ENCODE data around the gene CDK8. TPM values are rescaled to one million over a fixed set of nuclear protein-coding genes. Genes with fewer than 3 reads are reported as not detected.

Gene CDK8
- total RNA-seq, 2 experiments from 2014 or later: 16.8 to 22.3 TPM

GRCh38 chr13:26436914-26437313, 183.0 kb downstream of the CDK8 start:
- Histone ChIP-seq H3K9me2 (ENCODE audit: insufficient read depth, low read length) (no peaks in the 10 kb centered on the region), H3K79me2 (ENCODE audit: insufficient read depth, low read depth, low read length) (no peaks in the 10 kb centered on the region), H3K36me3 (ENCODE audit: insufficient read depth, low read length) (no peaks in the 10 kb centered on the region), H3K27ac (ENCODE audit: low read depth, low read length, poor library complexity, severe bottlenecking) (no peak overlapping the region), H2AFZ (ENCODE audit: low read length) (no peak overlapping the region), H3K4me2 (ENCODE audit: low read length) (no peak overlapping the region), H4K20me1 (ENCODE audit: insufficient read depth, low read length) (no peaks in the 10 kb centered on the region), H3K4me3 (ENCODE audit: low read depth, low read length, poor library complexity, severe bottlenecking) (no peak overlapping the region), H3K9me3 (ENCODE audit: low read length) (peaks cover 17% of the 10 kb centered on the region), H3K4me1 (ENCODE audit: insufficient read depth, low read length, poor library complexity, severe bottlenecking) (no peaks in the 10 kb centered on the region)
- TF ChIP-seq CTCF (conservative IDR thresholded peaks at IDR 0.05; ENCODE audit: low read length) (no peak), EZH2phosphoT487 (IDR thresholded peaks at IDR 0.05; ENCODE audit: borderline replicate concordance, low read depth, low read length) (no peak)
- intact Hi-C loops (cut with micrococcal nuclease; ENCODE audit: unreplicated experiment): no loop called here
- no peak for DNase-seq (ENCODE audit: low spot score)
- no TSS peak for BruUV-seq (replicated peaks)
- ChIA-PET POLR2A (interaction anchor here (0.7 to 0.8 kb wide), 2 partner anchors 9 to 16 kb away, joined by 3 read pairs; no protein-coding TSS in a partner anchor), CTCF (ENCODE audit: unreplicated experiment) (no interaction called here)

GRCh38 chr13:26440111-26440510, 186.2 kb downstream of the CDK8 start:
- CTCF ChIA-PET (ENCODE audit: unreplicated experiment): no interaction called here
- Histone ChIP-seq H3K79me2 (ENCODE audit: insufficient read depth, low read depth, low read length) (no peaks in the 10 kb centered on the region), H3K36me3 (ENCODE audit: insufficient read depth, low read length) (no peaks in the 10 kb centered on the region), H3K27ac (ENCODE audit: low read depth, low read length, poor library complexity, severe bottlenecking) (no peak overlapping the region), H3K4me1 (ENCODE audit: insufficient read depth, low read length, poor library complexity, severe bottlenecking) (no peaks in the 10 kb centered on the region), H3K4me3 (ENCODE audit: low read depth, low read length, poor library complexity, severe bottlenecking) (no peak overlapping the region), H2AFZ (ENCODE audit: low read length) (no peak overlapping the region), H3K9me2 (ENCODE audit: insufficient read depth, low read length) (no peaks in the 10 kb centered on the region), H3K4me2 (ENCODE audit: low read length) (no peak overlapping the region), H3K9me3 (ENCODE audit: low read length) (peaks cover 17% of the 10 kb centered on the region), H4K20me1 (ENCODE audit: insufficient read depth, low read length) (no peaks in the 10 kb centered on the region)
- intact Hi-C loops (cut with micrococcal nuclease; ENCODE audit: unreplicated experiment): no loop called here
- POLR2A ChIA-PET: interaction anchor here (0.6 kb wide), 1 partner anchor 11 kb away, joined by 7 read pairs; no protein-coding TSS in a partner anchor
- BruUV-seq (replicated peaks): no TSS peak
- no peak for DNase-seq (ENCODE audit: low spot score)
- no peak for TF ChIP-seq EZH2phosphoT487 (IDR thresholded peaks at IDR 0.05; ENCODE audit: borderline replicate concordance, low read depth, low read length)
- TF ChIP-seq CTCF (conservative IDR thresholded peaks at IDR 0.05; ENCODE audit: low read length): no peak

GRCh38 chr13:26441476-26441875, 187.5 kb downstream of the CDK8 start:
- Histone ChIP-seq H3K9me2 (ENCODE audit: insufficient read depth, low read length) (no peaks in the 10 kb centered on the region), H2AFZ (ENCODE audit: low read length) (no peak overlapping the region), H4K20me1 (ENCODE audit: insufficient read depth, low read length) (no peaks in the 10 kb centered on the region), H3K9me3 (ENCODE audit: low read length) (peaks cover 10% of the 10 kb centered on the region), H3K36me3 (ENCODE audit: insufficient read depth, low read length) (no peaks in the 10 kb centered on the region), H3K79me2 (ENCODE audit: insufficient read depth, low read depth, low read length) (no peaks in the 10 kb centered on the region), H3K4me2 (ENCODE audit: low read length) (no peak overlapping the region), H3K27ac (ENCODE audit: low read depth, low read length, poor library complexity, severe bottlenecking) (no peak overlapping the region), H3K4me3 (ENCODE audit: low read depth, low read length, poor library complexity, severe bottlenecking) (no peak overlapping the region), H3K4me1 (ENCODE audit: insufficient read depth, low read length, poor library complexity, severe bottlenecking) (no peaks in the 10 kb centered on the region)
- no TSS peak for BruUV-seq (replicated peaks)
- POLR2A ChIA-PET: no interaction called here
- CTCF ChIA-PET (ENCODE audit: unreplicated experiment): no interaction called here
- intact Hi-C loops (cut with micrococcal nuclease; ENCODE audit: unreplicated experiment): no loop called here
- no peak for DNase-seq (ENCODE audit: low spot score)
- TF ChIP-seq EZH2phosphoT487 (IDR thresholded peaks at IDR 0.05; ENCODE audit: borderline replicate concordance, low read depth, low read length) (no peak), CTCF (conservative IDR thresholded peaks at IDR 0.05; ENCODE audit: low read length) (no peak)
